Body of pancreas (tissue), 4 donors: ENCODE data around the gene HNRNPU.

Experiments
- POLR2A ChIP-seq, 3 donors: fragments of 450-650 bp; IDR thresholded peaks; one replicate each; pipeline ENCODE4 v1.6.1; 2016; ENCODE audit warnings: antibody characterized with exemption in 3 of 3, mild to moderate bottlenecking in 2 of 3
- TF ChIP-seq, protein P1 (sequence below), 7 experiments: fragments of 450-650 bp in 4 of 7; fragments of 200-600 bp in 3 of 7; sonication (generic) in 3 of 7; IDR thresholded peaks; one replicate each; pipeline ENCODE4 v1.5.1; 2016 to 2019; ENCODE audit warnings: antibody characterized with exemption in 7 of 7

DNA sequence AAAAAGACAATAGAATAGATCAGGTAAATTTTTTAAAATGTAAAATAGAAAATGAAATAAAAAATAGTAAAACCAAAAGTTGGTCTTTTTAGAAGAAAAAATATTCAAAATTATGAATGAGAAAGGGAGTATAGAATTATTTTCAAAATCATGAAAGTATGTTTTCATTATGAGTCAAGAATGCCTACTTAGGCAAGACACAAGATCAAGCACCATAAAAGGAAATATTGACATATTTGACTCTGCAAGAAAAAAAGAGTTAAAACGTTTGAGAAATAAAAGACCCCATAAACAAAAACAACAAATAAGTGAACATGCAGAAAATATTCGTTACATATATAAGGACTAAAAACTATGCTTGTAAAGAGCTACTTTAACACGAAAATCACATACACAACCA, 33.7 kb downstream of the HNRNPU start:
- TF ChIP-seq POLR2A (IDR thresholded peaks at IDR 0.05) = no peak
- TF ChIP-seq, protein P1, sequence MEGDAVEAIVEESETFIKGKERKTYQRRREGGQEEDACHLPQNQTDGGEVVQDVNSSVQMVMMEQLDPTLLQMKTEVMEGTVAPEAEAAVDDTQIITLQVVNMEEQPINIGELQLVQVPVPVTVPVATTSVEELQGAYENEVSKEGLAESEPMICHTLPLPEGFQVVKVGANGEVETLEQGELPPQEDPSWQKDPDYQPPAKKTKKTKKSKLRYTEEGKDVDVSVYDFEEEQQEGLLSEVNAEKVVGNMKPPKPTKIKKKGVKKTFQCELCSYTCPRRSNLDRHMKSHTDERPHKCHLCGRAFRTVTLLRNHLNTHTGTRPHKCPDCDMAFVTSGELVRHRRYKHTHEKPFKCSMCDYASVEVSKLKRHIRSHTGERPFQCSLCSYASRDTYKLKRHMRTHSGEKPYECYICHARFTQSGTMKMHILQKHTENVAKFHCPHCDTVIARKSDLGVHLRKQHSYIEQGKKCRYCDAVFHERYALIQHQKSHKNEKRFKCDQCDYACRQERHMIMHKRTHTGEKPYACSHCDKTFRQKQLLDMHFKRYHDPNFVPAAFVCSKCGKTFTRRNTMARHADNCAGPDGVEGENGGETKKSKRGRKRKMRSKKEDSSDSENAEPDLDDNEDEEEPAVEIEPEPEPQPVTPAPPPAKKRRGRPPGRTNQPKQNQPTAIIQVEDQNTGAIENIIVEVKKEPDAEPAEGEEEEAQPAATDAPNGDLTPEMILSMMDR (IDR thresholded peaks at IDR 0.05) = no peak
